ENCODE data around the gene C16orf92. TPM values are rescaled to one million over a fixed set of nuclear protein-coding genes. Genes with fewer than 3 reads are reported as not detected.
A peak's percentile ranks its signal among the peaks of the same experiment; 100 is the strongest.
"Not testable (repeated sequence)": the region's sequence is repeated elsewhere in the genome, so short reads cannot be mapped to it uniquely, and the experiment has no call there.

C16orf92 gene
- total and polyA plus RNA-seq, 12 donors: not detected

DNA sequence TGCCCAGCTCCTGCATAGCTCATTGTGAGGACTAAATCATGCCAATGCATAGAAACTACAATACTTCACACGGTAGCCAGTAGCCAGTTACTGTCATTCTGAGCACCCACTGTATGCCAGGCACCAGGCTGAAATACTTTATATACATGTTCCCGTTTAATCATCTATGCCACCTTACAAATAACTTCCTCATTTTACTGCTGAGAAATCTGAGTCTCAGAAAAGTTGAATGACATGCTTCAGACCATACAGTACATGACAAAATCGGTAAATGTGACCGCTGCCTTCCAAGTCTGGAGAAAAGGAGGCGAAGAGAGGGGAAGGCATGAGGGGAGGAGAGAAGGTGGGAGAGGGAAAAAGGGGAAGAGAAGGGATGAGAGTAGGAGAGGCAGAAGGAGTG lies 17.2 kb downstream of the C16orf92 start:
- Histone ChIP-seq H3K4me1 (replicated peaks in 1 of 2) (no peaks in the 10 kb centered on the region), H3K36me3 (replicated peaks in 1 of 2) (no peaks in the 10 kb centered on the region), H3K4me3 (no peak overlapping the region), H3K9me3 (replicated peaks in 1 of 3) (no peaks in the 10 kb centered on the region), H3K27me3 (no peaks in the 10 kb centered on the region), H3K27ac (no peak overlapping the region)
- DNase-seq: no peak
- WGBS, 4 donors: 59 to 71% (median 63%) methylated on average over 5 of the region's 5 CpGs
- intact Hi-C loops (cut with DNase I): no loop called here
- TF ChIP-seq, protein P1, sequence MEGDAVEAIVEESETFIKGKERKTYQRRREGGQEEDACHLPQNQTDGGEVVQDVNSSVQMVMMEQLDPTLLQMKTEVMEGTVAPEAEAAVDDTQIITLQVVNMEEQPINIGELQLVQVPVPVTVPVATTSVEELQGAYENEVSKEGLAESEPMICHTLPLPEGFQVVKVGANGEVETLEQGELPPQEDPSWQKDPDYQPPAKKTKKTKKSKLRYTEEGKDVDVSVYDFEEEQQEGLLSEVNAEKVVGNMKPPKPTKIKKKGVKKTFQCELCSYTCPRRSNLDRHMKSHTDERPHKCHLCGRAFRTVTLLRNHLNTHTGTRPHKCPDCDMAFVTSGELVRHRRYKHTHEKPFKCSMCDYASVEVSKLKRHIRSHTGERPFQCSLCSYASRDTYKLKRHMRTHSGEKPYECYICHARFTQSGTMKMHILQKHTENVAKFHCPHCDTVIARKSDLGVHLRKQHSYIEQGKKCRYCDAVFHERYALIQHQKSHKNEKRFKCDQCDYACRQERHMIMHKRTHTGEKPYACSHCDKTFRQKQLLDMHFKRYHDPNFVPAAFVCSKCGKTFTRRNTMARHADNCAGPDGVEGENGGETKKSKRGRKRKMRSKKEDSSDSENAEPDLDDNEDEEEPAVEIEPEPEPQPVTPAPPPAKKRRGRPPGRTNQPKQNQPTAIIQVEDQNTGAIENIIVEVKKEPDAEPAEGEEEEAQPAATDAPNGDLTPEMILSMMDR (IDR thresholded peaks at IDR 0.05): no peak
- no peak for TF ChIP-seq POLR2A (IDR thresholded peaks at IDR 0.05)

DNA sequence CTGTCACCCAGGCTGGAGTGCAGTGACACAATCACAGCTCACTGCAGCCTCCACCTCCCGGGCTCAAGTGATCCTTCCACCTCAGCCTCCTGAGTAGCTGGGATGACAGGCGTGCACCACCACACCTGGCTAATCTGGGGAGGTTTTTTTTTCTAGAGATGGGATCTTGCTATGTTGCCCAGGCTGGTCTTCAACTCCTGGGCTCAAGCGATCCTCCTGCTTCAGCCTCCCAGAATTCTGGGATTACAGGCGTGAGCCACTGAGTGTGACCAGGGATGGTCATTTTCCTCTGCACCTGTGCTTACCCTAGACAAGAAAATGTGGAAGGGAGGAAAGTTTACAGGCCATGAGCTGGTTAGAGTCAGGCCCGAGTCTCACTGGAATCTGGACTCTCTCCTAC lies 17.7 kb downstream of the C16orf92 start:
- 59 to 83% (median 81%) methylated on average over 5 of the region's 5 CpGs for WGBS, 4 donors
- H3K27me3 ChIP-seq; H3K4me3 ChIP-seq; intact Hi-C loops (cut with DNase I); H3K27ac ChIP-seq; H3K9me3 ChIP-seq (replicated peaks in 1 of 3); H3K4me1 ChIP-seq (replicated peaks in 1 of 2); DNase-seq; H3K36me3 ChIP-seq (replicated peaks in 1 of 2): not testable (repeated sequence)

DNA sequence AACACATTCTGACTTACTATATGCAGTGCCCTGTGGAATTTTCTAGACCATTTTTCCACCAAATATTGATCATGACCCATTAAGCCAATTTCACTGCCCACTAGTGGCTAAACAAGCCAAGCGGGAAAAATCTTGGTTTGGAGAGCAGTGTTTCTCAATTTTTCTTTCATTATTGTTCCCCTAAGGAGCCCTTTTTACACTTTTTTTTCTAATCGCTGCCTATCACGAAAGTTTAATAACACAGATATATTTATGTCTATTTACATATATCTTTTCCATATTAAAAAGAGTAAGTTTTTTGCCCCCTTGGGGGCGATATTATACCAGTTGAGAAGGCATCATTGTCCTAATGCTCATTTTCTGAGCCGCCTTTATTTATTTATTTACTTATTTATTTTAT lies 18.8 kb downstream of the C16orf92 start:
- intact Hi-C loops (cut with DNase I): no loop called here
- Histone ChIP-seq H3K9me3 (replicated peaks in 1 of 3) (no peaks in the 10 kb centered on the region), H3K4me3 (no peak overlapping the region), H3K36me3 (replicated peaks in 1 of 2) (no peaks in the 10 kb centered on the region), H3K4me1 (replicated peaks in 1 of 2) (no peaks in the 10 kb centered on the region), H3K27me3 (no peaks in the 10 kb centered on the region), H3K27ac (no peak overlapping the region)
- TF ChIP-seq POLR2A (IDR thresholded peaks at IDR 0.05): no peak
- TF ChIP-seq, protein P1 (IDR thresholded peaks at IDR 0.05): peak in 5 of 6 experiments; percentile 17 to 57 (median 51)
- peak in 1 of 7 donors; percentile 30 for DNase-seq
- 16 to 23% (median 21%) methylated on average over 5 of the region's 5 CpGs for WGBS, 4 donors

DNA sequence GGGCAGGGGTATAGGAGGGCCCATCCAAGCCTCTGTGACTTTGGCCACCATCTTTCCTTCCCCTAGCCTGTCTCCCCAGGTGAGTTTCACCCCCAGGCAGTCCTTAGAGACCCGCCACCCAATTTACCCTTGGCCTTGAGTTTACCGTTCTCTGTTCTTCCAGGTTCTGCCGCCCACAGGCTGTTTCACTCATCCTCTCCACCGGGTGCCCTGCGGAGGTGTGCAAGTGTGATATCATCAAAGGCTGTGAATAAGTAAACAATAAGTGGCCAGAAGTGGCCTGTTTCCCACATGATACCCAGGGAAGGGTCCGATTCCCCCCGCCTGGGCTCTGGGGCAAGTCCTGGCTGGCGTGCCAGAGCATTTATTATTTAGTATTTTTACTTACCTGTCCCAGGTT lies 23.2 kb downstream of the C16orf92 start:
- TF ChIP-seq POLR2A (IDR thresholded peaks at IDR 0.05): no peak
- TF ChIP-seq, protein P1 (IDR thresholded peaks at IDR 0.05): no peak
- Histone ChIP-seq H3K27ac (no peak overlapping the region), H3K27me3 (no peaks in the 10 kb centered on the region), H3K36me3 (replicated peaks in 1 of 2) (no peaks in the 10 kb centered on the region), H3K4me3 (no peak overlapping the region), H3K9me3 (replicated peaks in 1 of 3) (no peaks in the 10 kb centered on the region), H3K4me1 (replicated peaks in 1 of 2) (no peaks in the 10 kb centered on the region)
- no peak for DNase-seq
- intact Hi-C loops (cut with DNase I): no loop called here
- WGBS, 4 donors: 65 to 82% (median 73%) methylated on average over 8 of the region's 8 CpGs

DNA sequence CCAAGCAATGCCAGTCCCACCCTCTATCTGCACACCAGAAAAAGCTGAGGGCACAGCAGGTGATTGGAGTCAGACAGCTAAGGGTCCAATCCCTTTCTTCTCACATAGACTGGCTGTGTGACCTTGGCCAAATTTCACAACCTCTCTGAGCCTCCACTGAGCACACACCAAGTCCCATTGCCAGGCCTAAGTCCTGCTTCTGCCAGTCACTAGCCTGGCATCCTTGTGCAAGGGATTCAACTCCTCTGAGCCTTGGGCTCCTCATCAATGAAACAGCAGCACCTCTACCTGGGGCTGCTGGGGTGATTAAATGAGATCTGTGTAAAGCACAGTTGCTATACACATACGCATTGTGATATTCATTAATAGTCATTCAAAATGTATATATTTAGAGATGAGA lies 23.6 kb downstream of the C16orf92 start:
- WGBS, 4 donors: 86 to 100% (median 93%) methylated on average over 1 of the region's 1 CpG

More for the DNA sequence above, 23.6 kb downstream of the C16orf92 start:
- Histone ChIP-seq H3K4me3 (no peak overlapping the region), H3K9me3 (replicated peaks in 1 of 3) (no peaks in the 10 kb centered on the region), H3K27me3 (no peaks in the 10 kb centered on the region), H3K27ac (no peak overlapping the region), H3K4me1 (replicated peaks in 1 of 2) (no peaks in the 10 kb centered on the region), H3K36me3 (replicated peaks in 1 of 2) (no peaks in the 10 kb centered on the region)
- no peak for TF ChIP-seq POLR2A (IDR thresholded peaks at IDR 0.05)
- TF ChIP-seq, protein P1 (IDR thresholded peaks at IDR 0.05): no peak
- intact Hi-C loops (cut with DNase I): no loop called here
- no peak for DNase-seq

Data from adrenal gland (tissue), 12 donors.